Embryonic facial prominence (tissue), 1 donor: Measurements from ENCODE around the gene LYZ.
"Not testable (repeated sequence)": the region's sequence is repeated elsewhere in the genome, so short reads cannot be mapped to it uniquely, and the experiment has no call there.

ENCODE experiments used
- DNase-seq: peaks from one replicate; pipeline ENCODE4 v3.0.0-alpha.2; 2016; ENCODE audit errors: extremely low spot score

Gene LYZ

DNA sequence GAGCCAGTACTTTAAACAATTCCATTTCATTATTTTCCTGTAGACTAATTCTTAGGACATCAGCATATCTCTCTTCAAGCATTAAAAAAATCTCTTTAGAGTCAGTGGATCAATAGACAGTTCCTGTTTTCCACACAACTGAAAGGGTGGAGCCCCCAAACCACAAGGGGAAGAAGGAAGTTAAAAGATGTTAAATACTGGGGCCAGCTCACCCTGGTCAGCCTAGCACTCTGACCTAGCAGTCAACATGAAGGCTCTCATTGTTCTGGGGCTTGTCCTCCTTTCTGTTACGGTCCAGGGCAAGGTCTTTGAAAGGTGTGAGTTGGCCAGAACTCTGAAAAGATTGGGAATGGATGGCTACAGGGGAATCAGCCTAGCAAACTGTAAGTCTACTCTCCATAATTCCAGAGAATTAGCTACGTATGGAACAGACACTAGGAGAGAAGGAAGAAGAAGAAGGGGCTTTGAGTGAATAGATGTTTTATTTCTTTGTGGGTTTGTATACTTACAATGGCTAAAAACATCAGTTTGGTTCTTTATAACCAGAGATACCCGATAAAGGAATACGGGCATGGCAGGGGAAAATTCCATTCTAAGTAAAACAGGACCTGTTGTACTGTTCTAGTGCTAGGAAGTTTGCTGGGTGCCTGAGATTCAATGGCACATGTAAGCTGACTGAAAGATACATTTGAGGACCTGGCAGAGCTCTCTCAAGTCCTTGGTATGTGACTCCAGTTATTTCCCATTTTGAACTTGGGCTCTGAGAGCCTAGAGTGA lies at the start of gene LYZ:
LYZ (plus strand) TSS at position 220 of the 777 bp plus-strand sequence; CDS start at position 248, 28 bp downstream.
- no peak for DNase-seq

DNA sequence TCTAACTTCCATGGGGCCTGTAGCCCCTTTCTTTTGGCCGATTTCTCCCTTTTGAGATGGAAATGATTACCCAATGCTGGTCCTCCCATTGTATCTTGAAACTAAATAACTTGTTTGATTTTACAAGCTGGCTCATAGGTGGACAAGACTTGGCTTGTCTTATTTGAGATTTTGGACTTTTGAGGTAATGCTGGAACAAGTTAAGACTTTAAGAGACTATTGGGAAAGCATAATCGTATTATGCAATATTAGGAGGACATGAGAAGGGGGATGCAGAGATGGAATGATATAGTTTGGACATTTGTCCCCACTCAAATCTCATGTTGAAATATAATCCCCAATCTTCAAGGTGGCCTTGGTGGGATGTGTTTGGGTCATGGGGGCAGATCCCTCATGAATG lies 49.2 kb upstream of the LYZ start:
- no peak for DNase-seq

DNA sequence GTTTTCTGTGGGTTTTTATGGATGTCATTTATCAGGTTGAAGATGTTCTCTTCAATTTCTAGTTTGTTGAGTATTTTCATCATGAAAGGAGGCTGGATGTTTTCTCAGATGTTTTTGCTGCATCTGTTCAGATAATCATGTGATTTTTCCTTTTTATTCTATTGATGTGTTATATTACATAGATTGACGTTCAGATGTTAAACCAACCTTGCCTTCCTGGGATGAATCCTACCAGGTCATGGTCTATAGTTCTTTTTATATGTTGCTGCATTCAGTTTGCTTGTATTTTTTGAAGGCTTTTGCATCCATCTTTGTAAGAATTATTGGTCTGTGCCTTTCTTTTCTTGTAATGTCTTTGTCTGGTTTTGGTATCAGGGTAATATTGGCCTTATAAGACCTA lies 43.9 kb upstream of the LYZ start:
- no peak for DNase-seq

DNA sequence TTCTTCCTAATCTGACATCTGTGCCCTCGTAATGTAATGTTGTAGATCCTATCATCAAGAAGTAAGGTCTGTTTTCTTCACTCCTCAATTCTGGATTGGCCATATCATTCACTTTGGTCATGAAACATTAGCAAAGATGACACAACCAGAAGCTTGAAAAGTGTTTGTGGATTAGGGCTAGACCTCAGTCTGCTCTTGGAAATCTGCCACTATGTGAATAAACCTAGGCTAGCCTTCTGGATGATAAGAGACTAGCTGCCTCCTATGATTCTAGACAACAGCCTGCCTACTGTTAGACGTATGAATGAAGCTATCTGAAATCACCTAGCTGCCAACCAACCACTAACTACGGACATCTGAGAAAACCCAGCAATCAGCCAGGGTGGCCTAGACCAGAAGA lies 38.7 kb upstream of the LYZ start:
- no peak for DNase-seq

DNA sequence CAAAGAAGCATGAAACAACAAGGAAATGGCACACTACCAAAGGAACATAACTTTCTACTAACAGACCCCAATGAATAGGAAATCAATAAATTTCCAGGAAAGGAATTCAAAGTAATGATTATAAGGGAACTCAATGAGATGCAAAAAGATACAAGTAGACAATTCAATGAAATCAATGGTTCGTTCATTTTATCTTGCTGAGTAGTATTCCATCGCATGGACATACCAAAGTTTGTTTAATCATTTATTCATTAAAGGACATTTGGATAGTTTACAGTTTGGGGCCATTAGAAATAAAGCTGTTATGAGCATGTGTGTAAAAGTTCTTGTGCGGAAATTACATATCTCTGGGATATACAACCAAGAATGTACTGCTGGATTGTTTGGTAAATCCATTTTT lies 35.0 kb upstream of the LYZ start:
- no peak for DNase-seq

DNA sequence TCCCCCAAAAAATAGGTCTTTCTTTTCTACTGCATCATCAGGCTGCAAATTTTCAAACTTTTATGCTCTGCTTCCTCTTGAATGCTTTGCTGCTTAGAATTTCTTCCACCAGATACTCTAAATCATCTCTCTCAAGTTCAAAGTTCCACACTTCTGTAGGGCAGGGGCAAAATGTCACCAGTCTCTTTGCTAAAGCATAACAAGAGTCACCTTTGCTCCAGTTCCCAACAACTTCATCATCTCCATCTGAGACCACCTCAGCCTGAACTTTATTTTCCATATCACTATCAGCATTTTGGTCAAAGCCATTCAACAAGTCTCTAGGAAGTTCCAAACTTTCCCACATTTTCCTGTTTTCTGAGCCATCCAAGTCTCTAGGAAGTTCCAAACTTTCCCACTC lies 31.4 kb upstream of the LYZ start:
- not testable (repeated sequence) for DNase-seq

DNA sequence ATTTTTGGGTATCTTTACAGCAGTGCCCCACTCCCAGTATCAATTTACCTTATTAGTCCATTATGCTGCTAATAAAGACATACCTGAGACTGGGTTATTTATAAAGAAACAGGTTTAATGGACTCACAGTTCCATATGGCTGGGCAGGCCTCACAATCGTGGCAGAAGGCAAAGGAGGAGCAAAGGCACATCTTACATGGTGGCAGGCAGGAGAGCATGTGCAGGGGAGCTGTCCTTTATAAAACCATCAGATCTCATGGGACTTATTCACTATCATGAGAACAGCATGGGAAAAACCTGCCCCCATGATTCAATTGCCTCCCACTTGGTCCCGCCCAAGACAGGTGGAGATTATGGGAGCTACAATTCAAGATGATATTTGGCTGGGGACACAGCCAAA lies 30.9 kb upstream of the LYZ start:
- not testable (repeated sequence) for DNase-seq

DNA sequence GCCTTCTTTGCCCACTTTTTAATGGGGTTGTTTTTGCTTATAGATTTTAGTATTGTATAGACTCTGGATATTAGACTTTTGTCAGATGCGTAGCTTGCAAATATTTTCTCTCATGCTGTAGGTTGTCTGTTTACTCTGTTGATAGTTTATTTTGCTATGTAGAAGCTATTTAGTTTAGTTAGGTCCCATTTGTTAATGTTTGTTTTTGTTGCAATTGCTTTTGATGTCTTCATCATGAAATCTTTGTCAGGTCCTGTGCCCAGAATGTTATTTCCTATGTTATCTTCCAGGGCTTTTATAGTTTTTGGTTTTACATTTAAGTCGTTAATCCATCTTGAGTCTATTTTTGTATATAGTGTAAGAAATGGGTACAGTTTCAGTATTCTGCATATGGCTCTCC lies 30.0 kb upstream of the LYZ start:
- no peak for DNase-seq

DNA sequence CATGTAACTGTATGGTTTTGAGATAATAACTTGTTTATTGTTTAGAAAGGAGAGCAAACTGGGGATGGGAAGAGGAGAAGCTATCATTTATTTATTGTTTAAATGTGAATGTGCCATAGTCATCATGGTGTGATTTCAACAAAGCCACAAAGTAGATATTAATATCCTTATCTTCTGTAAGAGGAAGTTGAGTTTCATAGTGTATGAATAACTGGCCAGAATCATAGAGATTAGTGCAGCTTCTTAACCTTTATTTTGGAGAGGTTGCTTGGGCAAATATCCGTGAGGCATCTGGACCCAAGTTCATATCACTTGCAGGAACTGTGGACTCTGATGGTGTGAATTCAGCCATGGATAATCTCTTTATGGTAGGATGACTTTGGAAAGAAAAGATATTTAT lies 26.8 kb upstream of the LYZ start:
- DNase-seq = no peak

DNA sequence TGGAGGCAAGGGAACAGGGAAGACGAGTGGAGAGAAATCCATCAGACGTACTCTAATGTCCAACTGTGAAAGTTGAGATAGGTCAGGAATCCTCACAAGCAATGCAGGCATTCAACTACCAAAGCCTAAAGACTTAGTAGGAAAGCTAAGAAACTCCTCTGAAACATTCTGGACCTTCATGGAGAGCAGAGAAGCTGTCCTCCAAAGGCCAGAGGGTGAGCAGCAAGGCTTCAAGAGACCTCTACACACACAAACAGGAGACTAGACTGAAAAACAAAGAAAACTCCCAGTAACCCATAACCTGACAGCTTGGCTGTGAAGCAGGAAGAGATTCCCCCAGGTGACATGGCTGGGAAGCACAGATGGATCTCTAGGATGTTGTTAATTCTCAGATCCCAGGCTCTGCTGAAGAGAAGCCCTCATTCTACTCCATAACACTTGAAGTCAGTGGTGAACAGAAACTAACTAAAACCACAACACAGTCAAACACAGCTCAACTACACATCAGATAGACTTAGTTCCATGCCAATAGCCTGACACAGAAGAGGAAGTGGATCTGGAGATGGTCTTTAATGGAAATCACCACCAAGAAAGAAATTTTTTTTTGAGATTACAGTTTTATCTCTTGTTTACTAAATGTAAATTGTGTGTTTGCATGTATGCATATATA lies 23.2 kb upstream of the LYZ start:
- DNase-seq = no peak

DNA sequence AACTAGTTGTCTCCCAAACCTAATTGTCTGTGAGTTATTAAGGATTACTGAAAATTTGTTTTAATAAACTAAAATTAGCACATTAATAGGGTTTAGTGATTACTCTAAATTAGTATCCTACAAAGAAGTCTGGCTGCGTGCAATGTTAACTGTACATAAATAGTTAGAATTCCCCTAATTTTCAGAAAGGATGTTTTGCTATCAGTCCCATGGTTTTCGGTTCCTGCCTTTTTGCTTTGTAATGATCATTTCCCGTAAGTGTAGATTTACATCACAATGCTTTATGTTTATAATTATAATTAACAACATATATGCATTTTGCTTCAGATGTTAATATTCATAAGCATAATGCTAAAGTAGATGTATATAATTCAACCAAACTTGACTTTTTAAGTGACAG lies 19.8 kb upstream of the LYZ start:
- DNase-seq = no peak

DNA sequence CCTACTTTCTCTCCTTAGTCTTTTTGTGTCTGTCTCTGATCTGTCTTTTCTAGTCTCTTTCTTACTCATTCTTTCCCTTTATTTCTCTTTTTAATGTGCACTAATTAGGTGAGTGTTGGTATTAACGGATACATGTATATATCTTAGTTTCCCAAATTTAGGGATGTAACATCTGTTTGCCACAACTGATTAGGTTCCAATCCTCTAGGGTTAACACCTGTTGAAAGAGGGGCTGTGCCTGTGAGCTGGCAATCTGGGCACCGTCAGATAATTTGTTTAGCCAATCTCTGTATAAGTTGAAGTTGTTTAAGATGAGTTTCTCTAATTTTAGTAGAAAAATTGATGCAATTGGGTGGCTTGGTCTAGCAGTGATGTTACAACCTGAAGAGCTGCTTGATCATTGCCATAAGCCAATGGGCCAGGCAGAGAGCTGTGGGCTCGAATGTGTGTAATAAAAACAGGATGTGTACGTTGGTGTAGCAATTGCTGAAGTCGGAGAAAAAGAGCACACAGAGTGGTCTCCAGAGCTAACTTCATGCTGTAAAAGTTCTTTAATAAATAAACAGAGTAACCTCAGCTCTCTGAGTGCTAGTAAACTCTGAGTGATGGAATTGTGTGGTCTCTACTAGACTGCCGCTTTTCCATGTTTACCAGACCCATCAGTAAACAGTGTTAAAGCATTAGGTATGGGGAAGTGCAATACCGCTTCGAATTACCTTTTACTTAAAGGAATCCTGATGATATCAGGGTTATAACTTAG lies 18.3 kb upstream of the LYZ start:
- DNase-seq = no peak

DNA sequence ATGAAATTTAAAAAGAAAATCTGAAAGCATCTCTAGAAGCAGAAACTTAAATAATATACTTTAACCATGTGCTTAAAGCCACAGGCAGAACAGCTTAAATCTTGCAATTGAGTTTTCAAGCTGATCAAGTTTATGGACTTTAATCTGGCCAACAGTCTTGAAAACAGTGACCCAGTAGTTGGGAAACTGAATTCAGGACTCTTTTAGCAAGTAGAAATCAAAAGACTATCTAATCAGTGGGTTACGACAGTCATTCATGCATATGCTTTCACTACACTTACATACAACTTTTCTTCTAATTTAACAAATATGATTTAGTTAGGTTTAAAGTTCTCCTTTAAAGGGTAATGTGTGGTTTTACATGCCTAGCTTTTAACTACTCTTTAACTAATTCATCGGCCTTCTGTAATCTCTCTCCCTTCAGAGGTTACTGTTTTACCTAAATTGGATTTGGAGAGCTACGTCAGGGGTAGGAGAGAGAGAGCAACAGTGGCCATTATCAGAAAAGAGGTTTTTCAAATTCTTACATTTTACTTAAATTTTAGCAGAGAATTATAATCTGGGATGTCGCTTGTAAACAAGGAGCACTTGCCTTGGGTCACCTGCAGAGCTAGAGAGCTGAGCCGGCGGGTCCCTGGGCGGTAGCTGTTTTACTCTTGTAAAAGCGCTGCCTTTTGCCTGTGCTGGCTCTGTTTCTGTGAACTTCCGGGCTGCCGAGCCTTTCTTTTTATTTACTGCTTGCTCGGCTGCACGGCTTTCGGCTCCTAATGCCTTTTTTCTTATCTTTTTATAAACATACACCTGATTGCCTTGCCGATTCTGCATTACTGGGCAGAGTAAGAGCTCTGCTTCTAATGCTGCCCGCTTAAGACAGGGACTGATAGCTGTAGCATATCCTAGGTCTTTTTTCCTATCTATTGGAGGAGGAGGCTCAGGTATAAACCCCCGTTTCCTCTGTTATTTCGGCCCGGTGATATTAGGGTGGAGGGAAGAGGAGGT lies 17.4 kb upstream of the LYZ start:
- no peak for DNase-seq

DNA sequence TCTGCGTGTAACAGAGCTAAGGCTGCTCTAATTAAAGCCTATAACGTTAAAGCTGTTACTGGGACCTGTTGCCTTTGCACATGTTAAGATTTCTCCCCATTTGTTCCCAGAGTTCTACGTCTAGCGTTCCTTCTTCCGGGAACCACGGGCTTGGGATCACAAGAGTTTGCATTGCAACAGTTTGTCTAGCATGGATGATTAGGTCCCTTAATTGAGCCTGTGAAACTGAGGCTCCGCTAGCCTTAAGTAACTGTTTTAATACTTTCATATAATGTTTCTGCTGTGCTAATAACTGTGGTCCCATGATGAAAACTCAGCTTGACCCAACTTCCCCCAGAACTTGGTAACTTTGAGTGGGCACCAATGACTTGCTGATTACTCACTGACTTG lies 16.7 kb upstream of the LYZ start:
- no peak for DNase-seq

DNA sequence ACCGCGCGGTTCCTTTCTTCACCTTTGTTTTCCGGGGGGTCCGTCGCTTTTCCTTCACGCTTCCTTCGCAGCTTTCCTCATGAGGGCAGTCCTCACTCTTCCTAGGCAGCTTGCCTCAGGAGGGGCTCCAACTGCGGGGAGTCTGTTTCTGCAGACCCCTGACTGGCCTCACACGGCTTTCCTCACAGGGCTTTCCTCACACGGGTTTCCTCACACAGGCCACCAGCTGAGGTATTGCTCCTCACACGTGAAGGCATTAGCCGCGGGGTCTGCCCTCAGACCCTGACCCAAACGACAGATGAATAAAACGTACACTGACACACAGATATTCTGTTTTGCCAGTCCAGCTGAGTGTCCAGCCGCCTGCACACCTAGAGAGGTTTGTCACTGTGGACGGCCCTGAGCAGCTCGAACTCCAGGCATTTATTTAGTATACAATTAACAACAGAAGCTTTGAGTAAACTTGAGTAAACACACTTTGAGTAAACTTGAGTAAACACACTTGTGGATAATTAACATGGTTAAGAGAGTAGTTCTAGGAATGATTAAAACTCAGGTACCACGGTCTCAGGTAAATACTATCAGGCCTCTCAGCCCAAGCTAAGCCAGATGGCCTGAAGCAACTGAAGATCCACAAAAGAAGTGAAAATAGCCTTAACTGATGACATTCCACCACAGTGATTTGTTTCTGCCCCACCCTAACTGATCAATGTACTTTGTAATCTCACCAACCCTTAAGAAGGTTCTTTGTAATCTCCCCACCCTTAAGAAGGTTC lies 16.1 kb upstream of the LYZ start:
- DNase-seq = no peak

DNA sequence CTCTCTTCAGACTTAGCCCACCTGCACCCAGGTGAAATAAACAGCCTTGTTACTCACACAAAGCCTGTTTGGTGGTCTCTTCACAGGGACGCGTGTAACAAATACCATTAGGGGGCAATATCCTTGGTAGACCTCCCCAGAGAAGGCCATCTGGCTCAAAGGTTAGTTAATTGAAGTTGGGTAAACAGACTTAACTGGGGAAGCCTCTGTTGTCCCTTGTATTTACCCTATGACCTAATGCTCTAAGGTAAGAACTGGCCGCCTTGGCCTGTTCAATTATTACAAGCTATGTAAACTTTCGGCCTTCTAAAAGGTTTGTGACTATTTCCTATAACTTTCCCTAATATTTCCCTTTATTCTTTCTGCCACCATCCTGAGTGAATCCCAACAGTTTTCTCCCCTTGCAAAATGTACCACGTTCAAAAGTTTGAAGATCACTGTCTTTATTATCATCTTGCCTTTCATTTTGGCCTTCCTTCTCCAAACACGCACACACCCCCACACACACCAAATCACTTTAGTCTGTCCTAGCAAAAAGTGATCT lies 15.3 kb upstream of the LYZ start:
- DNase-seq = no peak

DNA sequence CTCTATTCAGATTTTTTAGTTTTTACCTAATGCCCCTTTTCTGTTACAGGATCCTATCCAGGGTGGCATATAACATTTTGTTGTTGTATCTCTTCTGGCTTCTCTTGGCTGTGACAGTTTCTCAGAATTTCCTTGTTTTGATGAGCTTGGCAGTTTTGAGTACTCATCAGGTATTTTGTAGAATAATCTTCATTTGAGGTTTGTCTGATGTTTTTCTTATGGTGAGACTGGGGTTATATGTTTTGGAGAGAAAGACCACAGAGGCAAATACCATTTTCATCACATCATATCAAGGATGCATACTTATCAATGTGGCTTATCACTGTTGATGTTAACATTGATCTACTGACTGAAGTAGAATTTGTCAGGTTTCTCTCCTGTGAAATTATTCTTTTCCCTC lies 14.0 kb upstream of the LYZ start:
- no peak for DNase-seq

DNA sequence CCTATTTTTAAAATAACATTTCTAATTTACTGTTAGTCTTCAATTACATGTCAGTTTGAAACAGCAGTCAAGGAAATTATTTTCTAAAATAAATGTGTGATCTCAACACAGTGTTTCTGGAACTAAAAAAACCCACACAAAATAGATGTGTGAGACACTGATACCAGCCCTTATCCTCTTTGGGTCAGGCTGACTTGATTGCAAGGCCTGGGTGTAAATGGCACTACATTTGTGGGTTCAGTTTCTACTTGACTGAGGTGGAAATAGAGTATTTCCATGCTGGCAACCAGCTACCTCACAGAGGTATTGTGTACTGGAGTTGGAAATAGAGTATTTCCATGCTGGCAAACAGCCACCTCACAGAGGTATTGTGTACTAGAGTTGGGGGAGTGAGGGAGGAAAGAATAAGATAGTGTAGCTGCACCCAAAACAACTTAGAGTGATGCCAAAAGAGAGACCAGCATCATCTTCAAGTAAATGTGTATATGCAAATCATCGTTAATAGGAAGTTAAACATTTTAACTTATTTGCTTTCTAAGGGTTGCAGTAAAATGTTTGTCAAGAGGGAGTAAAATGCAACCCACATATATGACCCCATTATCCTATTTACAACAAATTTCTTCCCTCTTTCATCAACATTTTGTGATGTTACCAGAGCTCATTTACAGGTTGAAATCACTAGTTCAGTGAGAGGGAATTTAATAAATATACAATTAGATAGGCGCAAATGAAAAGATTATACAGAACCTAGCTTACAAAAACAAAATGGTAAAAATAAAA lies 10.7 kb upstream of the LYZ start:
- DNase-seq = no peak

DNA sequence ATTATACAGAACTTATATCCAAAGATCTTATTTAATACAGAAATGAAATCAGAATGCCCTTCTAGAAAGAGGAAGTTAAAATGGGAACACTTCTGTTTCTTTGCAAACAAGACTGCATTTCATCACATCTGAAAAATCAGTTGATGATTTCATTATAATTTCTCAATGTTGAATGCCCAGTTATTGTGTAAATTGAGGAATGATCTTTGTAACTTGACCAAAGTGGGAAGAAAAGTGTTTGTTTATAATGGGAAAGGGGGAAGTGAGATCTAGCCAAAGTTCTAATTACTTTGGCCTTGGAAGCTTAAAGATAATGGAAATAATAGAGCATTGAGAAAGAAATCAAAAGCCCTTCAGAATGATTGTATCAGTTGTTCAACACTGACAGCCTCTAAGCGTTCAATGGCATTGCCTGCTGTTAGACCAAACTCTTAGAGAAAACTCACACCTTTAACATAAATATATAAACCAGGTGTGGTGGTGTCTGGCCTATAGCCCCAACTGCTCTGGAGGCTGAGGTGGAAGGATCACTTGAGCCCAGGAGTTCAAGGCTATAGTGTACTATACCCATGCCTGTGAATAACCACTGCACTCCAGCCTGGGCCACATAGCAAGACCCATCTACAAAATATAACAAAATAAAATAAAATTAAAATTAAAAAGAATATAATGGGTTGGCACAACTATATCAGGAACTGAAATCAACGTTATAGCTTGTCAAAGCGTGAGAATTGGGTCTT lies 9.9 kb upstream of the LYZ start:
- DNase-seq = no peak
